Fibroblast of lung (primary cell): ENCODE results near the gene PIK3C2B.

Experiments used
- EZH2 ChIP-seq: IDR thresholded peaks from 2 replicates; pipeline ENCODE4 v1.5.1; 2012; ENCODE audit warnings: low read length, control low read depth, mild to moderate bottlenecking; ENCODE audit errors: missing control alignments
- TF ChIP-seq, protein P1 (sequence below), 2 donors: IDR thresholded peaks in 1 of 2; conservative IDR thresholded peaks in 1 of 2; 1 replicate in 1 of 2; 2 replicates in 1 of 2; pipeline ENCODE4 v1.5.1; 2011 to 2012; ENCODE audit warnings: low read length in 2 of 2, control low read depth in 1 of 2, inconsistent platforms in 1 of 2, low read depth in 1 of 2, mild to moderate bottlenecking in 1 of 2

DNA sequence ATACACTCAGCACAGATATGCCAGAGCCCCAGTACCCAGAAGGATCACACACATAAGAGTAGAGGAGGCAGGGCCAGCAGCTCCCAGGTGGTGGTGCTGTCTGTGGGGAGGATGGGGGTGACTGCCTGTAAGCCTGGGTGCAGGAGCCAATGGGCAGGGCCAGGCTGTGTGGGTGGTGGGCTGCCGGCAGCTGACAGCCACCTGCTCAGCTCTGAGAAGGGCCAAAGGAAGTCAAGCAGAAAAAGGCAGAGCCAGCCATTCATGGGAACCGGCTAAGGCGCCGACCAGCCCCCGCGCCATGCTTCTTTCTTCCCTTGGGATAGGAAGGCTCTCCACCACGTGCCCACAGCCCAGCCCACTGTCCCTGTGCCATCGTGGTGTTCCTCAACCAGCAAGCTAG is 14.1 kb downstream of the PIK3C2B start:
- TF ChIP-seq, protein P1, sequence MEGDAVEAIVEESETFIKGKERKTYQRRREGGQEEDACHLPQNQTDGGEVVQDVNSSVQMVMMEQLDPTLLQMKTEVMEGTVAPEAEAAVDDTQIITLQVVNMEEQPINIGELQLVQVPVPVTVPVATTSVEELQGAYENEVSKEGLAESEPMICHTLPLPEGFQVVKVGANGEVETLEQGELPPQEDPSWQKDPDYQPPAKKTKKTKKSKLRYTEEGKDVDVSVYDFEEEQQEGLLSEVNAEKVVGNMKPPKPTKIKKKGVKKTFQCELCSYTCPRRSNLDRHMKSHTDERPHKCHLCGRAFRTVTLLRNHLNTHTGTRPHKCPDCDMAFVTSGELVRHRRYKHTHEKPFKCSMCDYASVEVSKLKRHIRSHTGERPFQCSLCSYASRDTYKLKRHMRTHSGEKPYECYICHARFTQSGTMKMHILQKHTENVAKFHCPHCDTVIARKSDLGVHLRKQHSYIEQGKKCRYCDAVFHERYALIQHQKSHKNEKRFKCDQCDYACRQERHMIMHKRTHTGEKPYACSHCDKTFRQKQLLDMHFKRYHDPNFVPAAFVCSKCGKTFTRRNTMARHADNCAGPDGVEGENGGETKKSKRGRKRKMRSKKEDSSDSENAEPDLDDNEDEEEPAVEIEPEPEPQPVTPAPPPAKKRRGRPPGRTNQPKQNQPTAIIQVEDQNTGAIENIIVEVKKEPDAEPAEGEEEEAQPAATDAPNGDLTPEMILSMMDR (conservative IDR thresholded peaks at IDR 0.05 in 1 of 2, IDR thresholded peaks at IDR 0.05 in 1 of 2; ENCODE audit: low read depth in 1 of 2, low read length in 2 of 2): no peak
- no peak for TF ChIP-seq EZH2
